Middle frontal gyrus (tissue), 1 donor: ENCODE data around the gene MAP7D3.
"Not testable (repeated sequence)": the region's sequence is repeated elsewhere in the genome, so short reads cannot be mapped to it uniquely, and the experiment has no call there.

Experiments used
- DNase-seq: peaks from one replicate; pipeline ENCODE4 v3.0.0-alpha.2; 2015; ENCODE audit warnings: low spot score; ENCODE audit errors: extremely low spot score

The MAP7D3 gene

DNA sequence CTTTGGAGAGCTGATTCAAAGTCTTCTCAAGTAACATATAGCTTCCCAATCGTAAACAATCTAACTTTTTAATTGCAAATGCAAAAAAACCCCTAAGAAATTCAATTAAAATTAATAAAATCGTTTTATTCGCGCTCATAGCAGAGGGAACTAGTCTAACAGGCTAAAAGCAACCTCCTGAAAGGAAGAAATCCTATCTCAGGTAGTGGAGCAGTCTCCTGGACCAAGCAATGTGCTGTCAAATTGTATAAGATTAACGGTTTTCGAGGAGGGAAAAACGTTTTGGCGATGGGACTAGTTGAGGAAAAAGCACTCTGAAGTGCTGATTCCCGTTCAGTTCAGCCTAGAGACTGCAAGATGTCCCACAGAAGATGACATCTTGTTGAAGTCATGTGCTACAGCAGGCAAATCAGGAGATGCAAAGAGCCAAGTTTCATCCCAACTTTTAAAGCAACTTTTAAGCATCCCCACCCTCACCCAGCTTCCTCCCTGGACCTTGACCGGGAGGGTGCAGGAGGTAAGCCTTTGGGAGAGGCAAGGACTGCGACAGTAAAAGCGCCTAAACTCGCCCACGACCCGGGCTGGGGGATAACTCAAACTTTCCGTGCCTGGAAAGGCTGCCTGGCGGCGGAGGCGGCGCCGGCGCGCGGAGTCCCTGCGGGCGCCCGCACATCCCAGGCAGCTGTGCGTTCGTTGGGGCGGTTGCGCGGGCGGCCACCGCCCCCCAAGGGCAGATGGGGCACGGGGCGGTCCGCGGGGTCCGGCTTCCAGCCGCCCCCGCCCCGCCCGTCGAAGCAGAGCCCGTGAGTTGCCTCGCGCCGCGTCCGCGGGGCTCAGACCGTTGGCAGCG is 784 bp downstream of the MAP7D3 start:
- no peak for DNase-seq

DNA sequence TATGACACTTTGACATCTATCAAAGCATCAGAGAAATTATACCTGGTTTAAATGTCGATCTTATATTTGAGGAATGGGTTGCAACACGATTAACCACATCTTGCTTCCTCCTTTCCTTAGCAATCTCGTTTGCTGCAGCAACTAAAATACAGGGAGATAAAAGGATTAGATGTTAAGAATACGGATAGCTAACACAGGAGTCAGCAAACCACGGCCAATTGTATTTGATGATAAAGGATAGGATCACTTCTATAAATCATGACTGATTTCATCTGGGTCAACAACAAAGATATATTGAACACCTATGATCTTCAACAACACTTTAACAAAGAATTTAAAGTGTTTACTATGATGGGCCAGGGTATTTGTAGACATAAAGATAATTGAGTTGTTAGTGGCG is 5.0 kb downstream of the MAP7D3 start:
- DNase-seq: no peak

DNA sequence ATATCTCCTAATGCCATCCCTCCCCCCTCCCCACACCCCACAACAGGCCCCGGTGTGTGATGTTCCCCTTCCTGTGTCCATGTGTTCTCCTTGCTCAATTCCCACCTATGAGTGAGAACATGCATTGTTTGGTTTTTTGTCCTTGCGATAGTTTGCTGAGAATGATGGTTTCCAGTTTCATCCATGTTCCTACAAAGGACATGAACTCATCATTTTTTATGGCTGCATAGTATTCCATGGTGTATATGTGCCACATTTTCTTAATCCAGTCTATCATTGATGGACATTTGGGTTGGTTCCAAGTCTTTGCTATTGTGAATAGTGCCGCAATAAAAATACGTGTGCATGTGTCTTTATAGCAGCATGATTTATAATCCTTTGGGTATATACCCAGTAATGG is 13.4 kb downstream of the MAP7D3 start:
- DNase-seq: not testable (repeated sequence)

DNA sequence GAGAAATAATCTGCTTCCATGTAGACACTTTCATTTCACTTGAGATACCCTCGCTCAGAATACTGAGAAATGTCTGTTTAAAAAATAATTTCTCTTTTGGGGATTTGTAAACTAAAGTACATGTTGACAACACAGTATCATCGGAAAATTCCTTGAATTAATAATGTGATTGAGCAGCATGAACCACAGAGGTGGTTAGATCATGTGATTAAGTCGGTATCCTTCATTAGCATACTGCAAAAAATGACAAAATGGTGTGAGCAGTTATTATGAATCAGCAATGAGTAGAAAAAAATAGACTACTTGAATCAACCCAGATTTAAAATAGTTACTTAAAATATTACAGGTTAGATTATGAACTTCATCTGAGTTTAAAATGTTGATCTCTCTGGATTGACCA is 14.1 kb downstream of the MAP7D3 start:
- DNase-seq: no peak

DNA sequence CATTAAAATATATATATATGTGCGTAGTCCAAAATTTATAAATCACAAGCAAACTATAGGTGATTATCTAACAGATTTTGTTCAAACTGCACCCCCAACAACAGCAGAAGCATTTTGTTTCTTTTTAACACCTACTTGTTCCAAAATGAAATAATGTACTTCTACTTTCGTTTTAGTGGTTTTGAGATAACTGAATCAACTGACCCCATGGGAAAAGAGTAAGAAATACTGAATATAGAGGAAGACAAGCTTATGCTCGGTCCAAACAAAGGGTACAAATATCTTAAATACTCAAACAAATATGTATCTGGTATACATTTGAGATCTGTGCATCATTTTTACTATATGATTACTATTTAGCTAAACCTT is 22.4 kb downstream of the MAP7D3 start:
- no peak for DNase-seq

DNA sequence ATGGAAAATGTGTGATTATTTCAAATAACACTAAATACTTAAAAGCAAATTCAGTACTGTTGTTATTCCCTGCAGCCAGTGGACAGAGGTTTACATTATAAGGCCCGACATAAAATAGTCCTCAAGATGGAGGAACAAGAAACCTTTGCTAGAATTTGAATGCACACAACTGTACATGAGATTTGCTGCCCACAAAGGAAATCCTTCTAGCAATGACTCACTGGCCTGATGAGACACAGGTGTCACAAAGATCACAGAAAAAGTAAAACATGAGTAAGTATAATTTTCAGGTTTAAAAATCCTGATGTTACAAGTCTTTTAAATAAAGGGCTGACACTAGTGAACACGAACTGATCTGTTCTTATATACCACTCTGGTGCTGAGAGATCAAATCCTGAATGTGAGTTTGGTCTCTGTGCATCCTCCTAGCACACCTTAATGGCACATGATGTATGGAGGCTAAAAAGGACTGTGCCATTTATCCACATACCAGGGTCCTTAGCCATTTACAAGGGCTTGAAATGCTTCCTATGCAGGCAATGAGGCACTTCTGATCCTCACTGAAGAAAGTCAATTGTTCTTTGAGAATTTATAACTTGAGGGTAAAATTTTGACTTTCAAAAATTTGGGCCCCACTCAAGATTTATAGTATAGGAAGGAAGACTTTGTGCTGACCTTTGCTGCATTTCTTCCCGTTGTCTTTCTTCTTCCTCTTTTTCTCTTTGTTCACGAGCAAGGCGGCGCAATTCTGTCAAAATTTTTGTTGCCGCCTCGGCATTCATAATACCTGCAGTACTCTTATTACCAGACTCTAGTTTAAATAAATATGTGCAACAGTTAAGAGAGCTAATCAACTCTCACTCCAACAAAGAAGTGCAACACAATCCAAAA is 23.0 kb downstream of the MAP7D3 start:
- DNase-seq: no peak

DNA sequence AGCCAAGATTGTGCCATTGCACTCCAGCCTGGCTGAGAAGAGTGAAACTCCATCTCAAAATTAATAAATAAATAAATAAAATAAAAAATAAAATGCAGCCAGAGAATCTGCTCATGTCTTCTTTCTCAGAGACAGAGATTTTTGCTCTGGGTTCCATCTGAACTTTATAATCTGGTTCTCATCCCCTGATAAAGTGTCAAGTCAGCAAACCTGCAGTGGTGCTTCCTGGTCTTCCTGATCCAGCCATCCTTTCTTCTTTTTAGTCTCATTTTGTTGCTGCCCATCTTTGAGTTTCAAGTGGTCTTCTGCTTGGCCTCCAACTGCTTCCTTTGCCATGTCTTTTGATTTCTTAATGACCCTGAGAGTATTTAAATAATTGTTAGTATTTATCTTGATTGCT is 24.1 kb downstream of the MAP7D3 start:
- DNase-seq: no peak

DNA sequence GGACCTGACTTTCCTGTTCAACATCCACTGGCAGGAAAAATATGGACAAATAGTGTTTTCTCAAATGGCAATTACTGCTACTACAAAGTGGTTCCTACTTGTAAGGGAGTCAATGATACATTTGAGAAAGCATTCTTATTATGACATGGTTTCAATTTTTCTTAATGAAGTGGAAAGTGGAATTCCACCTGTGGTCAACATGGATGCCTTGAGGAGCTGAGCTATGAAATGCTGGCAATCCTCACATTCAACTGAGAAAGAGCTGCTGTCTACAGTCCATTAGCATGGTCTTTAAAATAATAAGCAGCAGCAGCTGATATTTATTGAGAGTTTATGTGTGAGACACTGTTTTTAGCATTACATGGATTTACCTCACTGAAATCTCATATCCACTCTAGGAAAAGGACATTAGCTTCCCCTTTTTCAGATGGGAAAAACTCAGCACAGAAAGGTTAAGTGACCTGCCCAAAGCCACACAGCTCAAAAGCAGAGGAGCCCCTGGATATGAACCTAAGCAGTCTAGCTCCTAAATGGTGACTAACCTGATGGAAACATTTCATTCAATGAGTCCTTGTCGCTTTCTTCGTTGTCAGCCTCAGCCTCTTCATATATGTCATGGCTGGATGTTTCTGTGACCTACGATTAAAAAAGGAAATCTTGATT is 29.2 kb downstream of the MAP7D3 start:
- no peak for DNase-seq

DNA sequence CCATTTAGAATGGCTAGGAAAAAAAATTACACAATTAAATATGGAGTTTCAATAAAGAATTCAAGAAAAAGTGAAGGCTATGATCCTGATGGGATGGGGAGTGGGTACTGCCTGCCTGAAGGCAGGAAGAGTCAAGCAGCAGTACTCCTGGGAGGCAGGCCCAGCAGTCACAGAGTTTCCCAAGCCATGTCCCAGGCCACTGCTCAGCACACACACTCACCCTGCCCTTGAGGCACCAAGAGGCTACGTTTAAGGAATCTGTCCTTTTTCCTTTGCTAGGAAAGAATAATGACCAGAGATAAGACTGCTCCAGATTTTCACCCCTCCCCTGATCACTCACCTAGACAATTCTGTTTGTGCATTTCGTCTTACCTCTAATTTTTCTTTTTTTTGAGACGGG is 30.2 kb downstream of the MAP7D3 start:
- DNase-seq: no peak

DNA sequence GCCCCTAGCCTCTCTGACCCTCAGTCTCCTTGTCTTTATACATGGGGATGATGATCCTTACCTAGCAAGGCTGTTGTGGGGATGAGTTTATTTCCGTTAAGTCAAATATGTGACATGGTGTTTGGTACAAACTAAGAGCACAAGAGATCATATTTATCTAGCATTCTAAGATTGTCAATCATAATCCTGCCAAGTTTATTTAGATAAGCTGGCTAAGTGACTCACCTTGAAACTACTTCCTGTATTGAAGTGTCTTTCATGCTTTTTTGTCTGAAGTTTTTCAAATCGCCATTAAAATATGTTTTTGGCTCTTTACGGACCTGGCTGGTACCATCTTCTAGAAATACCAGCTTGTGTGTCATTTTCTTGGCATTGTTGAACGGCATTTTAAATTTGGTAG is 30.7 kb downstream of the MAP7D3 start:
- no peak for DNase-seq

DNA sequence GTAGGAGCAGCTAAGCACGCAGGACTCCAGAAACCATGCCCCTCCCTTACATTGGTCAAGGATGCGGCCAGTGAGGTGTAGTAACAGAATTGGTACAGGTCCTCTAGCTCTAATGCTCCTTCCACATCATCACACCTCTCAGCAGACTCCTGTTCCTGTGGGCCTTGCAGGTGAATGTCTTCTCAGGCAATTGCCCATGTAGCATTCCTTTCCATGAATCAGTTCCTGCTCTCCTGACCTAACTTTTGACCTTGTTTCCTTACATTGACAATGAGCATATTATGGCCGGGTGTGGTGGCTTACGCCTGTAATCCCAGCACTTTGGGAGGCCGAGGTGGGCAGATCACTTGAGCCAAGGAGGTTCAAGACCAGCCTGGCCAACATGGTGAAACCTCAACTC is 31.3 kb downstream of the MAP7D3 start:
- no peak for DNase-seq

DNA sequence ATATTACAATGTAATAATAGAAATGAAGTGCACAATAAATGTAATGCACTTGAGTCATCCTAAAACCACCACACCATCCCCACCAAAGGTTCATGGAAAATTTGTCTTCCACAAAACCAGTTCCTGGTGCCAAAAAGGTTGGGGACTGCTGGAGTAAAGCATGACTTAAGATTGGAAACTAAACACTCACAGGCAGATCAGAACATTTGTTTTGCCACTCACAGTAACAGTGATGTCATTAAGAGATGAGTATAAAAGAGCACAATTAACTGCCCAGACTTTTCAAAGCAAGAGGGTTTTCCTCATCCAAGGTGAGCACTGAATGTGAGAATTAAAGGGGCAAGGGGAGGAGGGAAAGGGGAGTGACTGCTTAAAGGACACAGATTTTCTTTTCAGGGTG is 35.6 kb downstream of the MAP7D3 start:
- no peak for DNase-seq

DNA sequence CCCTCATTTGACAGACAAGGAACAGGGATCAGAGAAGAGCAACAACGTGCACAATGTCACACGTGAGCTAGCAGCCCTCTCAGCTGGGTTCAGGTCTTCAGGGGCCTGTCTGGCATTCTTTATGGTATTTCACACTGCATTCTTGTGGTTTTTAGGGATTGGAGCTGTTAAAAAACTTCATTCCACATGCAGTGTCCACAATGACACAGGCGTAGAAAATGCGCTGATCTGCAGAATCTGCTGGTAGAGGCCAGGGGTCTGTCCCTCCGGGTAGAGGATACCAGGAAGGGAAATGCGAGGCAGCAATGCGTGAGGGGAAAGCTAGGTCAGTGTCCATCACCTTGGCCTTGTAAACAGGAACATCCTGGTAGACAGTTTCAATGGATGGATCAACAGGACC is 36.6 kb downstream of the MAP7D3 start:
- DNase-seq: no peak

DNA sequence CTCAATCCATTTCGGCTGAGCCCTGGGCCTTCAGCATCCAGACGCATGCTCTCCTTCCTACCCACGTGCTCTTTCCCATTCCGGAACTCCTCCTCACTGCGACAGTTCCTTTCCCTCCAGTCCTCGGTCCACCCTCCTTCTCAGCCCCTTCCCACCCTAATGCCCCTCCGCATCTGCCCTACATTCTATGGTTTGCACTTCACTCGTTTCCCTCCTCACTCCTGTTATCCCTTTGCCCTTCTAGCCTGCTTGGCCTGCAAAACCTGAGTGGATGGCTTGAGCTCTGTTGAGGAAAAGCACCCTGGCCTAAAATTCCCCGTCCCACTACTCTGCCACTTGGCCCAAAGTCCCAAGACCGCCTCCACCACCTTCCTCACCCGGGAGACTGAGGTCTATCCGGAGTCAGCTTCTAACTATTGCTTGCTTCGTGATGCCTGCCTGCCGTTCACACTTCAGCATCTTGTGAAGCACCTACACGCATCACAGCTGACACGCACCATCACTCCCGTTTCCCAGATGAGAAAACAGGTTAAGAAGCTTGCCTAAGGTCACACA is 38.6 kb downstream of the MAP7D3 start:
- DNase-seq: no peak

DNA sequence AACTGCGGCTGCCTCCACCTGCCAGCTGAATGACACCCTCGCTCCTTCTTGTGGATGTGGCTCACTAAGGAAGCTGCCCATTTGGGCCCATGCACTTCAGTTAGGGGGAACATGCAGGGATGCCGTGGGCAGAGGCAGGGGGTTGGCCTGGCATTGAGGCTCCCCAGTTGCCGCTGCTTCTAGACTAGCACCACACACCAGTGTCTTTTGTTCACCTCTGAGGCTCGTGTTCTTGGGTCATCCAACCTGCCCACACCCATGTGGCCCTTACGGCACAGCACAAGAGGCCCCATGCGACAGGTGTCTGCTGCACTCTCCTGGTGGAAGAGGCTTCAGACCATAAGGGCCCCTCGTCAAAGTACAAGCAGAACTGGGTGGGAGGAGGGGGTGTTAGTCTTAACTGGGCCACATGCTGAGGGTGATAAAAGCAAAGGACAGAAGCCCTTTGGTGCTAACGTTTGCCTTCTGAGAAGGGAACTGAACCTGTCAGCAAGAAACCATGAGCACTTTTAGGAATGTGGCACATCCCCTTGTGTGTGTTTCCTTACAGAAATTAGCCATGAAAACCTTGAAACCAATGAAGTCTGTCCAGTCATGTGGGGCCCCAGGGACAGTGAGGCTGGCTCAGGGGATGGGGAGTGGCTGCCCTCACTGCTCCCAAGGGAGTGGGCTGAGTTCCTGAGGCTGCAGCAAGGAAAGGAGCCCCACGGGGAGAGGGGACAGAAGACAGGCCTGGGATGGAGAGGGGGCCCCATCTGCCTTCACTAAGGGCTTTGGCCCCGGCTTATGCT is 39.2 kb downstream of the MAP7D3 start:
- DNase-seq: no peak

DNA sequence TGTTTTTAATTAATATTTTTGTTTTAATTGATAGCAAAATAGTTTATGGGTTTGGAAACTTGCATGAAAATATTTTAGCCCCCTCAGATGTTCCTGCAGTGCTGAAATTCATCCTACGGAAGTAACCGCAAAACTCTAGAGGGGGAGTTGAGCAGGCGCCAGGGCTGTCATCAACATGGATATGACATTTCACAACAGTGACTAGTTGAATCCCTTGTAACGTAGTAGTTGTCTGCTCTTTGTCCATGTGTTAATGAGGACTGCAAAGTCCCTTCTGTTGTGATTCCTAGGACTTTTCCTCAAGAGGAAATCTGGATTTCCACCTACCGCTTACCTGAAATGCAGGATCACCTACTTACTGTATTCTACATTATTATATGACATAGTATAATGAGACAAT is 40.4 kb downstream of the MAP7D3 start:
- no peak for DNase-seq

DNA sequence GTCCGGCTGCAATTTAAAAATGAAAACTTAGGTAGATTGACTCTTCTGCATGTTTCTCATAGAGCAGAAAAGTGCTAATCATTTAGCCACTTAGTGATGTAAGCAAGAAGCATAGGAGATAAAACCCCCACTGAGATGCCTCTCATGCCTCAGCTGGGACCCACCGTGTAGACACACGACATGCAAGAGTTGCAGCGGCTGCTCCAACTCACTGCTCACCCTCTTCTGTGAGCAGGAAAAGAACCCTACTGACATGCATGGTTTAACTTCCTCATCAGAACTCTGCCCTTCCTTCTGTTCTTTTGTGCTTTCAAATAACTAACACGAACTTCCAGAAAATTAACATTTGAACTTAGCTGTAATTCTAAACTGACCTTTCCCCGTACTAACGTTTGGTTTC is 41.0 kb downstream of the MAP7D3 start:
- no peak for DNase-seq

DNA sequence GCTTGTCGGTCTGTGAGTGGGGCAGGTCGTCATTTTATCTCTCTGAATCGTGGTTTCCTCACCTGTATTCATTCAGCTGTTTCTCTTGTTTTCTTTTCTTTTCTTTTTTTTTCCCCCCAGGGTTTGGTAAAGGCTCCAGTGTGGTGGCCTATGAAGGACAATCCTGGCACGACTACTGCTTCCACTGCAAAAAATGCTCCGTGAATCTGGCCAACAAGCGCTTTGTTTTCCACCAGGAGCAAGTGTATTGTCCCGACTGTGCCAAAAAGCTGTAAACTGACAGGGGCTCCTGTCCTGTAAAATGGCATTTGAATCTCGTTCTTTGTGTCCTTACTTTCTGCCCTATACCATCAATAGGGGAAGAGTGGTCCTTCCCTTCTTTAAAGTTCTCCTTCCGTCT is 41.4 kb downstream of the MAP7D3 start:
- no peak for DNase-seq

DNA sequence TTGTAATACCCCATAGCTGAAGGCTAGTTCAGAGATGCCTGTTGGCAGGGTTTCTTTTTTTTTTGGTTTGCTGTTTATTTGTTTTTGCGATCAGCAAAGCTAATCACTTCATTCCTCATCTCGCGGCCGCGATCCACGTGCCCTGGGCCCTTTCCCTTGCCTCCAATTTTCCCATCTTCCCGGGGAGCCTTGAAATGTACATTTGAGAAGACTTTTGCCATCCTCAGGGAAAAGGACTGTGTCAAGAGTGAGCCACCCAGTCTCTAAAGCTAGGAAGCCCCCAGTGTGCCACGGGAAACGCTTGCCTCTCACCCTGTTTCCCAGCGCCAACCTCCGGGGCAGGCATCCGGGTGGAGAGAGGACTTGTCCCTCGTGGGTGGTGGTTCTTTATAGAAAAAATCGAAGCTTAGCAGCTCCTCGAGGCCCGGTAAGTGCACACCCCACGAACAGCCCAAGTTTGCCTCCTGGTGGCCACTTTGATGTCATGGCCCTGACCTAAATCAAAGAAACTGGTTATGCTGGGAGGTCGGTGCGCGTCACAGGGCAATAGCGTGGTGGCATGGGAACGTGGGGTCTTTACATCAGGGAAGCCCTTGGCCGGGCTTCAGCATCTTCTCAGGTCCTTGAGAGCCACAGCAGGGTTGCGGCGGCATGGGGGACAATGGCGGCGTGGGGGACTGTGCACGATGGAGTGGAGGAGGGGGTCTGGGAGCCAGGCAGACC is 42.0 kb downstream of the MAP7D3 start:
- DNase-seq: no peak

DNA sequence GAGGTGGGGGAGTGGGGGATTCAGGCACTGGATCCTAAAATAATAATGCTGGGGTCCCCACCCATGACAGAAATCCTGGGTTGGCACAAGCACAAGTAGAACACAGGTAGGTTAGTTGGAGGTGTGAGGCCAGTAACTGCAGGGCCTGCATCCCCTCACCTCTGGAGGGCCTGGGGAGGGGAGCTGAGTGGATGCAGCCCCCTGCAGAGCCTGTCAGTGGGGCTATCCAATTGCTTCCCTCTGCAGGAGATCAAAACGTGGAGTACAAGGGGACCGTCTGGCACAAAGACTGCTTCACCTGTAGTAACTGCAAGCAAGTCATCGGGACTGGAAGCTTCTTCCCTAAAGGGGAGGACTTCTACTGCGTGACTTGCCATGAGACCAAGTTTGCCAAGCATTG is 43.7 kb downstream of the MAP7D3 start:
- DNase-seq: no peak
